ENCODE measurements around the gene RNF181. TPM values are rescaled to one million over a fixed set of nuclear protein-coding genes. Genes with fewer than 3 reads are reported as not detected.

Gene RNF181
- total RNA-seq, 1 donor from 2014 or later: 104 TPM

DNA sequence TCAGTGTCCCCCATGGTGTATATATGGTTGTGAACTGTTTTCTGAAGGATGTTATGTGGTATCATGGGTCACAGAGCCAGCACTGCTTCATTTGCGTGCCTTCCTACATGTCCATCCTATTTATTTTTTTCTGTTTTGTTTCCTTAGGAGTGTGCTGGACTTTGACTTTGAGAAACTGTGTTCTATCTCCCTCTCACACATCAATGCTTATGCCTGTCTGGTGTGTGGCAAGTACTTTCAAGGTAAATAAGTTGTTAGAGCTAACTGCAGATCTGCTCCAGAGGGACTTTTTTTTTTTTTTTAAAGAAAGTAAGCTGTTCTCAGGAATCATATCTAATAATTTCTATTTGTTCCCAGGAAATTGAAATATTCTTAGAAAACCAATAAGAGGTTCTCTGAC is 25.8 kb downstream of the RNF181 start:
- intact Hi-C loops (cut with micrococcal nuclease): no loop called here
- TF ChIP-seq, protein P1, sequence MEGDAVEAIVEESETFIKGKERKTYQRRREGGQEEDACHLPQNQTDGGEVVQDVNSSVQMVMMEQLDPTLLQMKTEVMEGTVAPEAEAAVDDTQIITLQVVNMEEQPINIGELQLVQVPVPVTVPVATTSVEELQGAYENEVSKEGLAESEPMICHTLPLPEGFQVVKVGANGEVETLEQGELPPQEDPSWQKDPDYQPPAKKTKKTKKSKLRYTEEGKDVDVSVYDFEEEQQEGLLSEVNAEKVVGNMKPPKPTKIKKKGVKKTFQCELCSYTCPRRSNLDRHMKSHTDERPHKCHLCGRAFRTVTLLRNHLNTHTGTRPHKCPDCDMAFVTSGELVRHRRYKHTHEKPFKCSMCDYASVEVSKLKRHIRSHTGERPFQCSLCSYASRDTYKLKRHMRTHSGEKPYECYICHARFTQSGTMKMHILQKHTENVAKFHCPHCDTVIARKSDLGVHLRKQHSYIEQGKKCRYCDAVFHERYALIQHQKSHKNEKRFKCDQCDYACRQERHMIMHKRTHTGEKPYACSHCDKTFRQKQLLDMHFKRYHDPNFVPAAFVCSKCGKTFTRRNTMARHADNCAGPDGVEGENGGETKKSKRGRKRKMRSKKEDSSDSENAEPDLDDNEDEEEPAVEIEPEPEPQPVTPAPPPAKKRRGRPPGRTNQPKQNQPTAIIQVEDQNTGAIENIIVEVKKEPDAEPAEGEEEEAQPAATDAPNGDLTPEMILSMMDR (IDR thresholded peaks at IDR 0.05): no peak
- Mint-ChIP-seq H3K36me3 (ENCODE audit: low read depth) (peaks cover 63% of the 10 kb centered on the region), H3K4me1 (peaks cover 23% of the 10 kb centered on the region), H3K27me3 (no peaks in the 10 kb centered on the region), H3K27ac (no peak overlapping the region), H3K9me3 (no peaks in the 10 kb centered on the region), H3K4me3 (no peak overlapping the region)
- ATAC-seq (ENCODE audit: low read depth): no peak
- ChIA-PET POLR2A (no interaction called here), CTCF (interaction anchor here (5.3 kb wide), 1 partner anchor 16 kb away, joined by 26 read pairs; no protein-coding TSS in a partner anchor)
- no peak for DNase-seq

DNA sequence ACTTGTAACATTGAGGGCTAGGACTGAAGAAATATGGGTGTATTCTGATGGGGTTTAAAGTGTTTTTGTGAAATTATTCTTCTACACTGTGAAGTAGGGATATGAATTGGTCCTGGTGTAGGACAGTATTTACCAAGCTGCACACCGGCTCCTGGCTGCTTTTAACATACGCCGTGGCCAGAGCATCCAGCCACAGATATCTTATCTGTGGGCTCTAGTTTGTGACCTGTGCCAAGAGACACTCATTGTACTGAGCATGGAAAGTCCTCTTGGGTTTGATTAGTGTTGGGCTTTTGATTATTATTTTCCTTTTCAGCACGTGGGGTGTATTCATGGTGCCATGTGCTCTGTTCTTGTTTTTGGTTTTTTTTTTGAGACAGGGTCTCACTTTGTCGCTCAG is 28.4 kb downstream of the RNF181 start:
- intact Hi-C loops (cut with micrococcal nuclease): no loop called here
- ChIA-PET POLR2A (interaction anchor here (0.5 to 0.6 kb wide), 2 partner anchors 11 to 945 kb away, joined by 3 to 4 read pairs; no protein-coding TSS in a partner anchor), CTCF (interaction anchor here (5.3 kb wide), 1 partner anchor 13 kb away, joined by 26 read pairs; no protein-coding TSS in a partner anchor)
- TF ChIP-seq, protein P1 (IDR thresholded peaks at IDR 0.05): no peak
- ATAC-seq (ENCODE audit: low read depth) (no peak), DNase-seq (no peak)
- peaks cover 15% of the 10 kb centered on the region for H3K4me1 Mint-ChIP-seq
- H3K27ac Mint-ChIP-seq: no peak overlapping the region
- H3K36me3 Mint-ChIP-seq (ENCODE audit: low read depth): peaks cover 72% of the 10 kb centered on the region
- H3K4me3 Mint-ChIP-seq: no peak overlapping the region
- H3K9me3 Mint-ChIP-seq: no peaks in the 10 kb centered on the region
- no peaks in the 10 kb centered on the region for H3K27me3 Mint-ChIP-seq

DNA sequence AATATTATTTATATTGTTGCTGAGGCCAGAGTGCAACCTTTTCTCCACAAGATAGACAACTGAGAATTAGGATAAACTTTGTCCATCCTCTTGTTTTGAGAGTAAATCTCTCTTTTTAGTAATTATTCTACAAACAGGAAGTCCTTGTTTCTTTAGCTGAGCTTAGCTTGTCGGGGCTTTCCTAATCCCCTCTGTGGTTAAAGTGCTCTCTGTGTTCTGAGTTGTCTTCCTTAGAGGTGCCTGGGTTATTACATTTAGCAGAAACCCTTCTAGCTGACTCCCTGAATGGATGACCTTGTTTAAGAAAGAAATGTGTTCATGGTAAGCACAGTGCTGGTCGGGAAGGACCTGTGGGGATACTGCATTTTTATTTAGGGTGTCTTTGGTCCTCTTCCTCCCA is 33.1 kb downstream of the RNF181 start:
- Mint-ChIP-seq H3K4me3 (no peak overlapping the region), H3K36me3 (ENCODE audit: low read depth) (peaks cover 81% of the 10 kb centered on the region), H3K4me1 (peaks cover 12% of the 10 kb centered on the region), H3K27me3 (no peaks in the 10 kb centered on the region), H3K9me3 (no peaks in the 10 kb centered on the region), H3K27ac (peak overlapping the region; percentile 41)
- ATAC-seq (ENCODE audit: low read depth) (peak; percentile 65), DNase-seq (no peak)
- TF ChIP-seq, protein P1 (IDR thresholded peaks at IDR 0.05): no peak
- ChIA-PET CTCF (interaction anchor here (1.1 to 1.4 kb wide), 2 partner anchors 9 to 20 kb away, joined by 3 to 7 read pairs; no protein-coding TSS in a partner anchor), POLR2A (interaction anchor here (0.5 to 1.6 kb wide), 4 partner anchors 17 to 496 kb away, joined by 3 to 10 read pairs (median 7); partner anchors contain the start of genes C2orf68 and VAMP8)
- intact Hi-C loops (cut with micrococcal nuclease): no loop called here

DNA sequence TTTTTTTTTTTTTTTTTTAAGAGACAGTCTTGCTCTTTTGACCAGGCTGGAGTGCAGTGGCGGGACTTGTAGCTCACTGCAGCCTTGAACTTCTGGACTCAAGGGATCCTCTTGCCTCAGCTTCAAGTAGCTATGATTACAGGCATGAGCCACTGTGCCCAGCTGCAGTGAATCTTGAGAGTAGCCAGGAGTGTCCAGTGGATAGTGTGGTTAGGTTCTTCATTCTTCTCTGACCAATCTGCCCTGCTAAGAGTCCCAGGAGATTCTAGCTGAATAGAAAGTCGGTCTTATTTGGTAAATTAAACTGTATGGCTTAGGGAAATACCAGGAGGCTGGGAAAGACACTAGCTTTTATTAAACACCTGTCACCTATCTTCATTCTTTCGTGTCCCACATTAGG is 35.8 kb downstream of the RNF181 start:
- peaks cover 12% of the 10 kb centered on the region for H3K4me1 Mint-ChIP-seq
- H3K36me3 Mint-ChIP-seq (ENCODE audit: low read depth): peaks cover 77% of the 10 kb centered on the region

DNA sequence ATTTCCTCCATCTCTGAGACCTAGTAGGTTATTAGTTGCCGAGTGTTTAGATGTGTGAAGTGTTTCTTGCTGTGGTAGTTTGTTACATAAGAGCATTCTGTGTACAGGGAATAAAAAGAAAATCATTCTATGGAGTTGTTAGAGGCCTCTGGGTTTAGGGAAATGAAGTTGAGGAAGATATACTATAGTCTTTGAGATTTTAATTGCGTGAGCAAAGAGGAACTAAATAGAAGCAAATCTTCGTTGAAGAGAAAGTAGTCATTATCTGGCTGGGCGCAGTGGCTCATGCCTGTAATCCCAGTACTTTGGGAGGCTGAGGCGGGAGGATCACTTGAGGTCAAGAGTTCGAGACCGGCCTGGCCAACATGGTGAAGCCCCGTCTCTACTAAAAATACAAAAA is 39.5 kb downstream of the RNF181 start:
- TF ChIP-seq, protein P1 (IDR thresholded peaks at IDR 0.05): no peak
- ChIA-PET CTCF (interaction anchor here (1.2 to 6.2 kb wide), 2 partner anchors 72 to 74 kb away, joined by 3 to 82 read pairs; partner anchors contain the start of gene GGCX), POLR2A (no interaction called here)
- Mint-ChIP-seq H3K36me3 (ENCODE audit: low read depth) (peaks cover 88% of the 10 kb centered on the region), H3K4me3 (no peak overlapping the region), H3K27me3 (no peaks in the 10 kb centered on the region), H3K4me1 (peaks cover 5% of the 10 kb centered on the region), H3K27ac (no peak overlapping the region), H3K9me3 (no peaks in the 10 kb centered on the region)
- DNase-seq (no peak), ATAC-seq (ENCODE audit: low read depth) (no peak)
- intact Hi-C loops (cut with micrococcal nuclease): loop anchor here (5.0 kb wide), 1 partner anchor 42 kb away; no protein-coding TSS in a partner anchor

More for the DNA sequence above, 35.8 kb downstream of the RNF181 start:
- TF ChIP-seq, protein P1 (IDR thresholded peaks at IDR 0.05): no peak
- no peak overlapping the region for H3K4me3 Mint-ChIP-seq
- ATAC-seq (ENCODE audit: low read depth) (no peak), DNase-seq (no peak)
- intact Hi-C loops (cut with micrococcal nuclease): no loop called here
- CTCF ChIA-PET: no interaction called here
- H3K27me3 Mint-ChIP-seq: no peaks in the 10 kb centered on the region
- H3K27ac Mint-ChIP-seq: no peak overlapping the region
- H3K9me3 Mint-ChIP-seq: no peaks in the 10 kb centered on the region
- POLR2A ChIA-PET: interaction anchor here (0.6 to 0.7 kb wide), 3 partner anchors 20 to 181 kb away, joined by 3 to 10 read pairs (median 8); no protein-coding TSS in a partner anchor
